Melanocyte of skin (primary cell): ENCODE data around the gene RIPPLY2. TPM values are rescaled to one million over a fixed set of nuclear protein-coding genes. Genes with fewer than 3 reads are reported as not detected.

Source experiments
- total RNA-seq, 2 donors: library from RNA; depleted of rRNA; stranded (reverse); fragments of >200 nt; gene quantifications; 2 replicates each; pipeline ENCODE4 v1.2.3, GENCODE V29; 2012

The RIPPLY2 gene
- total RNA-seq = not detected

DNA sequence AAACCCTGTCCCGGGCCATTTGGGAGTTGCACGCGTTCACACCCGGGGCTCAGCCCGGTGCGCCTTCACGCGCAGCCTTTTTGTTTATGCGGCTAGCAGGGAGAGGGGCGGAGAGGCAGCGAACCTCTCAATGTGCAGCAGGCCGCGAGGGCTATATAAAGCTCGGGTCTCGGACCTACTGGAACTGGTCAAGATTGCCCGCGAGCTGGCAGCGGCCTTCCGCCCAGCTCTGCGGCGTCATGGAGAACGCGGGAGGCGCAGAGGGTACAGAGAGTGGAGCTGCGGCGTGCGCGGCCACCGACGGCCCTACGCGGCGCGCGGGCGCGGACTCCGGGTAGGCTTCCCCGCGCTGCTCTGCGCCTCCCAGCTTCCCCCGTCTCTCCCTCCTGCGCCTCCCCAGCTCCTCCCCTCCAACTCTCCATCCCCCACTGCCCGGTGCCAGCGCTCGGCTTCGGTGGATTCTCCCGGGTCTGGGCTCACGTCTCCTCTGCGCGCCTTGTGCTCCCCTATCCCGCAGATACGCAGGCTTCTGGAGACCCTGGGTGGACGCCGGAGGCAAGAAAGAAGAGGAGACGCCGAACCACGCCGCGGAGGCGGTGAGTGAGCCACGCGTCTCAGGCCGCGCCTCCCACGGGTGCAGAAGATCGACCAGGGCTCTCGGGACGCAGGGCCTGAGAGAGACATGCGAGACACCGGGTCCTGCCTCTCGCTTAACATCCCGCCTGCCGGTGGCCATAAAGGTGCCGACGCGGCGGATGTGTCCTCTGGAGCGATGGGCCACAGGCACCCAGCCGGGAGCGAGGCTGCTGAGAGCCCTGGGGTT, at the start of gene RIPPLY2:
RIPPLY2 (plus strand) TSS at position 183 of the 823 bp plus-strand sequence; CDS start at position 240, 57 bp downstream.

GRCh38 chr6:83859410-83860358, 6.5 kb downstream of the RIPPLY2 start, which contains the start of gene CYB5R4:
Gene CYB5R4, plus strand, starts transcription at chr6:83859689. Its CDS starts 94 bp downstream, at chr6:83859783.

Other genes with a start within 250 kb of the RIPPLY2 start
- not detected for gene SNAP91, start 144.3 kb upstream of the RIPPLY2 start, total RNA-seq
- 1 to 10 TPM; 7.0 to 10.0 TPM for gene CYB5R4, start 6.3 kb downstream of the RIPPLY2 start, total RNA-seq
- gene MRAP2, start 180.4 kb downstream of the RIPPLY2 start, total RNA-seq = 1 to 10 TPM; 1.0 to 4.0 TPM